ENCODE measurements around the gene ZFHX3.

The ZFHX3 gene

GRCh38 chr16:72875291-72876031 lies 172.5 kb downstream of the ZFHX3 start:
- no peak for DNase-seq (ENCODE audit: low read depth in 2 of 2)

GRCh38 chr16:72873853-72874252 lies 174.1 kb downstream of the ZFHX3 start:
- no peak for DNase-seq (ENCODE audit: low read depth in 2 of 2)

- DNase-seq (ENCODE audit: low read depth in 2 of 2) = no peak
These were observed 174.9 kb downstream of the ZFHX3 start for GRCh38 chr16:72873044-72873443.

- no peak for DNase-seq (ENCODE audit: low read depth in 2 of 2)
These were observed 182.1 kb downstream of the ZFHX3 start for GRCh38 chr16:72865835-72866234.

- no peak for DNase-seq (ENCODE audit: low read depth in 2 of 2)
These were observed 182.7 kb downstream of the ZFHX3 start for GRCh38 chr16:72865258-72865657.

GRCh38 chr16:72864130-72864833 lies 183.6 kb downstream of the ZFHX3 start:
- DNase-seq (ENCODE audit: low read depth in 2 of 2) = no peak

GRCh38 chr16:72862090-72862489 lies 185.8 kb downstream of the ZFHX3 start:
- DNase-seq (ENCODE audit: low read depth in 2 of 2) = no peak

- no peak for DNase-seq (ENCODE audit: low read depth in 2 of 2)
These were observed 187.0 kb downstream of the ZFHX3 start for GRCh38 chr16:72860726-72861562.

- no peak for DNase-seq (ENCODE audit: low read depth in 2 of 2)
These were observed 188.3 kb downstream of the ZFHX3 start for GRCh38 chr16:72859581-72859980.

- DNase-seq (ENCODE audit: low read depth in 2 of 2) = no peak
These were observed 189.0 kb downstream of the ZFHX3 start for GRCh38 chr16:72858665-72859493.

- no peak for DNase-seq (ENCODE audit: low read depth in 2 of 2)
These were observed 189.9 kb downstream of the ZFHX3 start for GRCh38 chr16:72857834-72858664.

- no peak for DNase-seq (ENCODE audit: low read depth in 2 of 2)
These were observed 191.1 kb downstream of the ZFHX3 start for GRCh38 chr16:72856797-72857196.

- no peak for DNase-seq (ENCODE audit: low read depth in 2 of 2)
These were observed 193.5 kb downstream of the ZFHX3 start for GRCh38 chr16:72854267-72854959.

GRCh38 chr16:72853575-72854266 lies 194.2 kb downstream of the ZFHX3 start:
- no peak for DNase-seq (ENCODE audit: low read depth in 2 of 2)

GRCh38 chr16:72852421-72852820 lies 195.5 kb downstream of the ZFHX3 start:
- DNase-seq (ENCODE audit: low read depth in 2 of 2) = no peak

GRCh38 chr16:72850853-72851252 lies 197.1 kb downstream of the ZFHX3 start:
- no peak for DNase-seq (ENCODE audit: low read depth in 2 of 2)

GRCh38 chr16:72850021-72850420 lies 197.9 kb downstream of the ZFHX3 start:
- no peak for DNase-seq (ENCODE audit: low read depth in 2 of 2)

- no peak for DNase-seq (ENCODE audit: low read depth in 2 of 2)
These were observed 198.9 kb downstream of the ZFHX3 start for GRCh38 chr16:72848759-72849664.

Data from stimulated activated CD8-positive, alpha-beta memory T cell treated with anti-CD3 and anti-CD28 coated beads, Interleukin-7, amount 100 ng/mL, for 1 hour (primary cell).